ENCODE results near the gene GABRP.
"Not testable (repeated sequence)": the region's sequence is repeated elsewhere in the genome, so short reads cannot be mapped to it uniquely, and the experiment has no call there.

GABRP gene

GRCh38 chr5:170757182-170757601 lies 26.3 kb upstream of the GABRP start:
- H3K4me1 ChIP-seq (ENCODE audit: insufficient read depth, low read length): peaks cover 11% of the 10 kb centered on the region
- H3K9ac ChIP-seq (ENCODE audit: low read length): no peak overlapping the region
- no peaks in the 10 kb centered on the region for H3K9me3 ChIP-seq (ENCODE audit: low read length)
- H3K27ac ChIP-seq (ENCODE audit: low read depth, low read length): no peak overlapping the region
- peaks cover 0 to 4% of the 10 kb centered on the region in 2 donors for H3K27me3 ChIP-seq (ENCODE audit: control insufficient read depth in 1 of 2, insufficient read depth in 2 of 2, low read length in 2 of 2)
- no peak overlapping the region for H3K4me3 ChIP-seq (ENCODE audit: low read depth in 1 of 2, low read length in 2 of 2)
- no peaks in the 10 kb centered on the region for H3K36me3 ChIP-seq (ENCODE audit: insufficient read depth, low read length)

- Histone ChIP-seq H3K27me3 (ENCODE audit: control insufficient read depth in 1 of 2, insufficient read depth in 2 of 2, low read length in 2 of 2) (no peaks in the 10 kb centered on the region), H3K4me1 (ENCODE audit: insufficient read depth, low read length) (peaks cover 11% of the 10 kb centered on the region), H3K9me3 (ENCODE audit: low read length) (no peaks in the 10 kb centered on the region), H3K36me3 (ENCODE audit: insufficient read depth, low read length) (no peaks in the 10 kb centered on the region), H3K4me3 (ENCODE audit: low read depth in 1 of 2, low read length in 2 of 2) (no peak overlapping the region), H3K9ac (ENCODE audit: low read length) (no peak overlapping the region), H3K27ac (ENCODE audit: low read depth, low read length) (no peak overlapping the region)
Observed at GRCh38 chr5:170757669-170758068, 25.9 kb upstream of the GABRP start.

- Histone ChIP-seq H3K27me3 (ENCODE audit: control insufficient read depth in 1 of 2, insufficient read depth in 2 of 2, low read length in 2 of 2) (no peaks in the 10 kb centered on the region), H3K27ac (ENCODE audit: low read depth, low read length) (no peak overlapping the region), H3K9ac (ENCODE audit: low read length) (no peak overlapping the region), H3K4me1 (ENCODE audit: insufficient read depth, low read length) (peaks cover 11% of the 10 kb centered on the region), H3K9me3 (ENCODE audit: low read length) (no peaks in the 10 kb centered on the region), H3K36me3 (ENCODE audit: insufficient read depth, low read length) (no peaks in the 10 kb centered on the region), H3K4me3 (ENCODE audit: low read depth in 1 of 2, low read length in 2 of 2) (no peak overlapping the region)
Observed at GRCh38 chr5:170758481-170758880, 25.0 kb upstream of the GABRP start.

GRCh38 chr5:170760113-170760512 lies 23.4 kb upstream of the GABRP start:
- Histone ChIP-seq H3K27me3 (ENCODE audit: control insufficient read depth in 1 of 2, insufficient read depth in 2 of 2, low read length in 2 of 2) (no peaks in the 10 kb centered on the region), H3K4me1 (ENCODE audit: insufficient read depth, low read length) (peaks cover 11% of the 10 kb centered on the region), H3K9me3 (ENCODE audit: low read length) (no peaks in the 10 kb centered on the region), H3K4me3 (ENCODE audit: low read depth in 1 of 2, low read length in 2 of 2) (no peak overlapping the region), H3K36me3 (ENCODE audit: insufficient read depth, low read length) (no peaks in the 10 kb centered on the region), H3K9ac (ENCODE audit: low read length) (no peak overlapping the region), H3K27ac (ENCODE audit: low read depth, low read length) (no peak overlapping the region)

- Histone ChIP-seq H3K4me3 (ENCODE audit: low read depth in 1 of 2, low read length in 2 of 2) (no peak overlapping the region), H3K9me3 (ENCODE audit: low read length) (no peaks in the 10 kb centered on the region), H3K4me1 (ENCODE audit: insufficient read depth, low read length) (peaks cover 11% of the 10 kb centered on the region), H3K27me3 (ENCODE audit: control insufficient read depth in 1 of 2, insufficient read depth in 2 of 2, low read length in 2 of 2) (no peaks in the 10 kb centered on the region), H3K9ac (ENCODE audit: low read length) (no peak overlapping the region), H3K36me3 (ENCODE audit: insufficient read depth, low read length) (no peaks in the 10 kb centered on the region), H3K27ac (ENCODE audit: low read depth, low read length) (no peak overlapping the region)
Observed at GRCh38 chr5:170761048-170761707, 22.3 kb upstream of the GABRP start.

GRCh38 chr5:170761708-170762066 lies 21.8 kb upstream of the GABRP start:
- H3K27me3 ChIP-seq (ENCODE audit: control insufficient read depth in 1 of 2, insufficient read depth in 2 of 2, low read length in 2 of 2): no peaks in the 10 kb centered on the region

GRCh38 chr5:170762298-170762697 lies 21.2 kb upstream of the GABRP start:
- H3K4me3 ChIP-seq (ENCODE audit: low read depth in 1 of 2, low read length in 2 of 2); H3K27me3 ChIP-seq (ENCODE audit: control insufficient read depth in 1 of 2, insufficient read depth in 2 of 2, low read length in 2 of 2); H3K9ac ChIP-seq (ENCODE audit: low read length); H3K4me1 ChIP-seq (ENCODE audit: insufficient read depth, low read length); H3K9me3 ChIP-seq (ENCODE audit: low read length); H3K36me3 ChIP-seq (ENCODE audit: insufficient read depth, low read length); H3K27ac ChIP-seq (ENCODE audit: low read depth, low read length): not testable (repeated sequence)

More at GRCh38 chr5:170761708-170762066, 21.8 kb upstream of the GABRP start:
- Histone ChIP-seq H3K9ac (ENCODE audit: low read length) (no peak overlapping the region), H3K9me3 (ENCODE audit: low read length) (no peaks in the 10 kb centered on the region), H3K36me3 (ENCODE audit: insufficient read depth, low read length) (no peaks in the 10 kb centered on the region), H3K4me1 (ENCODE audit: insufficient read depth, low read length) (peaks cover 11% of the 10 kb centered on the region), H3K4me3 (ENCODE audit: low read depth in 1 of 2, low read length in 2 of 2) (no peak overlapping the region), H3K27ac (ENCODE audit: low read depth, low read length) (no peak overlapping the region)

GRCh38 chr5:170765868-170766267 lies 17.7 kb upstream of the GABRP start:
- not testable (repeated sequence) for H3K4me1 ChIP-seq (ENCODE audit: insufficient read depth, low read length); H3K36me3 ChIP-seq (ENCODE audit: insufficient read depth, low read length); H3K27ac ChIP-seq (ENCODE audit: low read depth, low read length); H3K9ac ChIP-seq (ENCODE audit: low read length); H3K27me3 ChIP-seq (ENCODE audit: control insufficient read depth in 1 of 2, insufficient read depth in 2 of 2, low read length in 2 of 2); H3K4me3 ChIP-seq (ENCODE audit: low read depth in 1 of 2, low read length in 2 of 2); H3K9me3 ChIP-seq (ENCODE audit: low read length)

- no peak overlapping the region for H3K4me3 ChIP-seq (ENCODE audit: low read depth in 1 of 2, low read length in 2 of 2)
- H3K9ac ChIP-seq (ENCODE audit: low read length): no peak overlapping the region
- H3K27me3 ChIP-seq (ENCODE audit: control insufficient read depth in 1 of 2, insufficient read depth in 2 of 2, low read length in 2 of 2): no peaks in the 10 kb centered on the region
- H3K9me3 ChIP-seq (ENCODE audit: low read length): no peaks in the 10 kb centered on the region
- no peaks in the 10 kb centered on the region for H3K4me1 ChIP-seq (ENCODE audit: insufficient read depth, low read length)
- H3K27ac ChIP-seq (ENCODE audit: low read depth, low read length): no peak overlapping the region
- no peaks in the 10 kb centered on the region for H3K36me3 ChIP-seq (ENCODE audit: insufficient read depth, low read length)
Observed at GRCh38 chr5:170769246-170769645, 14.3 kb upstream of the GABRP start.

- Histone ChIP-seq H3K4me3 (ENCODE audit: low read depth in 1 of 2, low read length in 2 of 2) (no peak overlapping the region), H3K9me3 (ENCODE audit: low read length) (no peaks in the 10 kb centered on the region), H3K36me3 (ENCODE audit: insufficient read depth, low read length) (no peaks in the 10 kb centered on the region), H3K4me1 (ENCODE audit: insufficient read depth, low read length) (no peaks in the 10 kb centered on the region), H3K9ac (ENCODE audit: low read length) (no peak overlapping the region), H3K27ac (ENCODE audit: low read depth, low read length) (no peak overlapping the region), H3K27me3 (ENCODE audit: control insufficient read depth in 1 of 2, insufficient read depth in 2 of 2, low read length in 2 of 2) (no peaks in the 10 kb centered on the region)
Observed at GRCh38 chr5:170769898-170770416, 13.6 kb upstream of the GABRP start.

GRCh38 chr5:170771496-170771895 lies 12.0 kb upstream of the GABRP start:
- H3K4me3 ChIP-seq (ENCODE audit: low read depth in 1 of 2, low read length in 2 of 2): no peak overlapping the region
- H3K36me3 ChIP-seq (ENCODE audit: insufficient read depth, low read length): no peaks in the 10 kb centered on the region
- H3K27me3 ChIP-seq (ENCODE audit: control insufficient read depth in 1 of 2, insufficient read depth in 2 of 2, low read length in 2 of 2): no peaks in the 10 kb centered on the region
- H3K9ac ChIP-seq (ENCODE audit: low read length): no peak overlapping the region
- H3K4me1 ChIP-seq (ENCODE audit: insufficient read depth, low read length): no peaks in the 10 kb centered on the region
- no peaks in the 10 kb centered on the region for H3K9me3 ChIP-seq (ENCODE audit: low read length)
- H3K27ac ChIP-seq (ENCODE audit: low read depth, low read length): no peak overlapping the region
